ENCODE data around the gene GMPPB. TPM values are rescaled to one million over a fixed set of nuclear protein-coding genes. Genes with fewer than 3 reads are reported as not detected.

Gene GMPPB
- total and polyA plus RNA-seq, 2 donors from 2014 or later: 25.0 to 37.4 TPM

- H3K4me1 ChIP-seq (ENCODE audit: control insufficient read depth in 2 of 3, insufficient read depth in 2 of 3, low read depth in 1 of 3, low read length in 3 of 3): peaks cover 0 to 34% (median 32%) of the 10 kb centered on the region in 3 donors
- no peak for DNase-seq
- H3K27me3 ChIP-seq (ENCODE audit: control insufficient read depth, insufficient read depth, low read length): no peaks in the 10 kb centered on the region
- H3K9me3 ChIP-seq (ENCODE audit: control insufficient read depth in 2 of 3, insufficient read depth in 1 of 3, low read length in 3 of 3): no peaks in the 10 kb centered on the region
- no peak overlapping the region for H3K9ac ChIP-seq (ENCODE audit: low read length in 3 of 3)
- H3K36me3 ChIP-seq (ENCODE audit: control insufficient read depth in 2 of 3, insufficient read depth in 3 of 3, low read length in 3 of 3): peaks cover 2 to 70% (median 29%) of the 10 kb centered on the region in 3 donors
- no peak overlapping the region for H3K4me3 ChIP-seq (ENCODE audit: low read length in 3 of 3)
- no peak overlapping the region for H3K27ac ChIP-seq (ENCODE audit: low read depth in 2 of 2, low read length in 2 of 2)
- intact Hi-C loops (cut with DNase I): no loop called here
- TF ChIP-seq CTCF (IDR thresholded peaks at IDR 0.05; ENCODE audit: borderline replicate concordance, extremely low read depth, insufficient read depth): no peak
- FAIRE-seq: no peak
Observed at GRCh38 chr3:49681543-49681942, 42.2 kb downstream of the GMPPB start.

- Histone ChIP-seq H3K4me3 (ENCODE audit: low read length in 3 of 3) (no peak overlapping the region), H3K27ac (ENCODE audit: low read depth in 2 of 2, low read length in 2 of 2) (no peak overlapping the region), H3K4me1 (ENCODE audit: control insufficient read depth in 2 of 3, insufficient read depth in 2 of 3, low read depth in 1 of 3, low read length in 3 of 3) (peaks cover 0 to 38% (median 36%) of the 10 kb centered on the region in 3 donors), H3K9ac (ENCODE audit: low read length in 3 of 3) (no peak overlapping the region), H3K36me3 (ENCODE audit: control insufficient read depth in 2 of 3, insufficient read depth in 3 of 3, low read length in 3 of 3) (peaks cover 3 to 73% (median 33%) of the 10 kb centered on the region in 3 donors), H3K9me3 (ENCODE audit: control insufficient read depth in 2 of 3, insufficient read depth in 1 of 3, low read length in 3 of 3) (no peaks in the 10 kb centered on the region), H3K27me3 (ENCODE audit: control insufficient read depth, insufficient read depth, low read length) (no peaks in the 10 kb centered on the region)
- DNase-seq (no peak), FAIRE-seq (no peak)
- intact Hi-C loops (cut with DNase I): no loop called here
- no peak for TF ChIP-seq CTCF (IDR thresholded peaks at IDR 0.05; ENCODE audit: borderline replicate concordance, extremely low read depth, insufficient read depth)
Observed at GRCh38 chr3:49681232-49681522, 42.6 kb downstream of the GMPPB start.

DNA sequence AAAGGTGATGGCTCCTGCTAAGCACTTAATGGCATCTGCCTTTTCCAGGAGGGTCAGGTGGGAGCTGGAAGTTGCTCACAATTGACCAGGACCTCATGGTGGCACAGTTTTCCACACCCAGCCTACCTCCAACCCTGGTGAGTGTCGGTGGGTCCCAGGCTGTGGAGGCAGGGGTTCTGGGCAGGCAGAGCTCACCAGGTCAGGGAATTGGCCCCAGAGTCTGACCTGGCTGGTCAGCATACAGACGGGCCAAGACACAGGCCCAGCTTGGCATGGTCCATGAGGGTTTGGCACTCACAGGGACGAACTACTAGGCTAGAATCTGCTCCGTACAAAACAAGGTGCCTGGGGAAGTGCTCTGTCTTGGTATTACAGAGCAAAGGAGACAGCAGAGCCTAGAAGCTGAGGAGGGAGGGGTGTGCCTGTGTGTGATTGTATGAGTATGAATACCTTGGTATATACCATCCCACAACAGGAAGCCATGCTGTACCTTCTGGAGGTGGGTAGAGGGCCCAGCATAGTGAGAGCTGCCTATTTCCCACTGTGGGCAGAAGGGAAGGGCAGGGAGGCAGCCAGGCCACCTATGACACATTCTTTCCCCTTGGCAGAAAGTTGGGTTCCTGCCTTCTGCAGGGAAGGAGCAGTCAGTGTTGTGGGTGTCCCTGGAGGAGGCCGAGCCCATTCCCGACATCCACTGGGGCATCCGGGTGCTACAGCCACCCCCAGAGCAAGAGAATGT, 43.1 kb downstream of the GMPPB start:
- H3K9me3 ChIP-seq (ENCODE audit: control insufficient read depth in 2 of 3, insufficient read depth in 1 of 3, low read length in 3 of 3): no peaks in the 10 kb centered on the region
- no peak overlapping the region for H3K9ac ChIP-seq (ENCODE audit: low read length in 3 of 3)
- H3K36me3 ChIP-seq (ENCODE audit: control insufficient read depth in 2 of 3, insufficient read depth in 3 of 3, low read length in 3 of 3): peaks cover 4 to 76% (median 33%) of the 10 kb centered on the region in 3 donors
- peaks cover 0 to 39% (median 36%) of the 10 kb centered on the region in 3 donors for H3K4me1 ChIP-seq (ENCODE audit: control insufficient read depth in 2 of 3, insufficient read depth in 2 of 3, low read depth in 1 of 3, low read length in 3 of 3)
- no peaks in the 10 kb centered on the region for H3K27me3 ChIP-seq (ENCODE audit: control insufficient read depth, insufficient read depth, low read length)
- no peak overlapping the region for H3K27ac ChIP-seq (ENCODE audit: low read depth in 2 of 2, low read length in 2 of 2)
- no peak for TF ChIP-seq CTCF (IDR thresholded peaks at IDR 0.05; ENCODE audit: borderline replicate concordance, extremely low read depth, insufficient read depth)
- no peak for FAIRE-seq
- no peak overlapping the region for H3K4me3 ChIP-seq (ENCODE audit: low read length in 3 of 3)
- intact Hi-C loops (cut with DNase I): no loop called here
- DNase-seq: no peak
